CD4-positive, alpha-beta memory T cell (primary cell): ENCODE data around the gene PHKA2. TPM values are rescaled to one million over a fixed set of nuclear protein-coding genes. Genes with fewer than 3 reads are reported as not detected.

Experiments
- CTCF ChIA-PET: fragments of 350-600 bp; sonication (Branson Sonifier 250); formaldehyde crosslinking; loops from one replicate; lab custom pipeline; 2021; ENCODE audit warnings: inconsistent platforms; ENCODE audit not compliant: partially characterized antibody; lab: Charles Lee
- POLR2A ChIA-PET: fragments of 350-600 bp; sonication (Branson Sonifier 250); formaldehyde crosslinking; loops from one replicate; lab custom pipeline; 2021; ENCODE audit not compliant: partially characterized antibody; lab: Charles Lee
- DNase-seq, 5 donors: peaks; one replicate each; pipeline versions ENCODE4 v3.0.0 to v3.0.0-alpha.2; 2020 to 2022; ENCODE audit warnings: mixed read lengths in 1 of 5
- H3K27ac ChIP-seq: one replicate; pipeline ENCODE4 v1.7.0; 2013; ENCODE audit warnings: low read depth, low read length
- H3K27me3 ChIP-seq: 2 replicates; pipeline ENCODE4 v1.7.0; 2013; ENCODE audit warnings: mild to moderate bottlenecking, low read length, moderate library complexity; ENCODE audit not compliant: insufficient read depth
- H3K36me3 ChIP-seq: 2 replicates; pipeline ENCODE4 v1.7.0; 2013; ENCODE audit warnings: mild to moderate bottlenecking, low read length, moderate library complexity; ENCODE audit not compliant: insufficient read depth
- H3K4me1 ChIP-seq: 2 replicates; pipeline ENCODE4 v1.7.0; 2013; ENCODE audit warnings: mild to moderate bottlenecking, low read length, moderate library complexity; ENCODE audit not compliant: insufficient read depth
- H3K4me3 ChIP-seq, 2 donors: one replicate each; pipeline ENCODE4 v1.7.0; 2013; ENCODE audit warnings: low read length in 2 of 2, mild to moderate bottlenecking in 1 of 2
- H3K9me3 ChIP-seq, 2 donors: one replicate each; pipeline ENCODE4 v1.7.0; 2013; ENCODE audit warnings: low read length in 2 of 2, control low read depth in 1 of 2; ENCODE audit not compliant: control insufficient read depth in 1 of 2
- H3K27ac Mint-ChIP-seq, 7 donors: one replicate each; pipeline ENCODE4 v1.8.0; 2020 to 2021; ENCODE audit warnings: mixed read lengths in 7 of 7, mild to moderate bottlenecking in 6 of 7, inconsistent platforms in 3 of 7, moderate library complexity in 3 of 7
- H3K27me3 Mint-ChIP-seq, 2 donors: one replicate each; pipeline ENCODE4 v1.8.0; 2020 to 2021; ENCODE audit warnings: mixed read lengths in 2 of 2
- H3K36me3 Mint-ChIP-seq, 2 donors: one replicate each; pipeline ENCODE4 v1.8.0; 2020 to 2021; ENCODE audit warnings: mixed read lengths in 2 of 2, inconsistent platforms in 1 of 2, mild to moderate bottlenecking in 1 of 2
- H3K4me1 Mint-ChIP-seq, 4 donors: one replicate each; pipeline ENCODE4 v1.8.0; 2020 to 2021; ENCODE audit warnings: mixed read lengths in 4 of 4, mild to moderate bottlenecking in 1 of 4
- H3K4me3 Mint-ChIP-seq, 8 donors: one replicate each; pipeline ENCODE4 v1.8.0; 2020 to 2021; ENCODE audit warnings: mixed read lengths in 8 of 8, mild to moderate bottlenecking in 7 of 8, moderate library complexity in 6 of 8, inconsistent platforms in 3 of 8
- H3K9me3 Mint-ChIP-seq, 8 donors: one replicate each; pipeline ENCODE4 v1.8.0; 2020 to 2021; ENCODE audit warnings: mixed read lengths in 8 of 8, mild to moderate bottlenecking in 5 of 8, inconsistent platforms in 3 of 8, moderate library complexity in 1 of 8
- intact Hi-C: fragments of 100-400 bp; cut with micrococcal nuclease; formaldehyde crosslinking; loops from one replicate; pipeline ENCODE4 v1.15.1; 2023
- polyA plus RNA-seq, 2 donors: library from polyadenylated mRNA; unstranded; fragments of 300-500 nt; fragmentation: Illumina TruSeq; gene quantifications; one replicate each; pipeline ENCODE4 v1.2.3, GENCODE V29; 2021
- total RNA-seq, 2 experiments: library from RNA; stranded (reverse); gene quantifications; one replicate each; pipeline ENCODE4 v1.2.3, GENCODE V29; 2021

Gene PHKA2
- total and polyA plus RNA-seq, 4 experiments from 2014 or later: 6.5 to 52.5 (median 28.0) TPM

GRCh38 chrX:18886344-18887161 lies 97.4 kb downstream of the PHKA2 start:
- POLR2A ChIA-PET: interaction anchor here (0.7 to 2.5 kb wide), 3 partner anchors 97 to 461 kb away, joined by 3 to 11 read pairs (median 4); partner anchors contain the start of genes CDKL5 and PHKA2

GRCh38 chrX:18886005-18886343 lies 97.9 kb downstream of the PHKA2 start:
- no peaks in the 10 kb centered on the region for H3K9me3 ChIP-seq
- POLR2A ChIA-PET: interaction anchor here (2.5 kb wide), 1 partner anchor 461 kb away, joined by 11 read pairs; the partner anchor contains the start of gene CDKL5
- intact Hi-C loops: loop anchor here (1.0 to 2.0 kb wide), 4 partner anchors 99 to 495 kb away; partner anchors contain the start of gene CDKL5
- H3K4me3 ChIP-seq: peak overlapping the region in 1 of 2 donors; percentile 56
- Mint-ChIP-seq H3K4me3 (peak overlapping the region; percentile 84 to 94 (median 90)), H3K9me3 (peaks cover 0 to 2% (median 0%) of the 10 kb centered on the region in 8 donors), H3K4me1 (peaks cover 12 to 32% (median 20%) of the 10 kb centered on the region in 4 donors), H3K27me3 (no peaks in the 10 kb centered on the region), H3K36me3 (no peaks in the 10 kb centered on the region), H3K27ac (peak overlapping the region; percentile 82 to 98 (median 92))
- CTCF ChIA-PET: interaction anchor here (0.6 to 2.0 kb wide), 5 partner anchors 9 to 448 kb away, joined by 3 to 5 read pairs (median 3); no protein-coding TSS in a partner anchor
- peak in 3 of 5 donors; percentile 5 to 24 (median 9) for DNase-seq
- no peaks in the 10 kb centered on the region for H3K36me3 ChIP-seq
- H3K27me3 ChIP-seq: no peaks in the 10 kb centered on the region
- peak overlapping the region; percentile 28 for H3K27ac ChIP-seq
- H3K4me1 ChIP-seq: peaks cover 14% of the 10 kb centered on the region

More at GRCh38 chrX:18886344-18887161, 97.4 kb downstream of the PHKA2 start:
- Histone ChIP-seq H3K4me1 (peaks cover 14% of the 10 kb centered on the region), H3K27ac (peak overlapping the region; percentile 28), H3K9me3 (no peaks in the 10 kb centered on the region), H3K4me3 (peak overlapping the region in 1 of 2 donors; percentile 56), H3K36me3 (no peaks in the 10 kb centered on the region), H3K27me3 (no peaks in the 10 kb centered on the region)
- peak; percentile 32 to 42 (median 42) for DNase-seq
- CTCF ChIA-PET: interaction anchor here (0.6 to 2.0 kb wide), 6 partner anchors 10 to 448 kb away, joined by 3 to 5 read pairs (median 3); no protein-coding TSS in a partner anchor
- H3K27ac Mint-ChIP-seq: peak overlapping the region; percentile 82 to 98 (median 92)
- peak overlapping the region; percentile 84 to 94 (median 90) for H3K4me3 Mint-ChIP-seq
- intact Hi-C loops: loop anchor here (1.0 to 2.0 kb wide), 4 partner anchors 99 to 495 kb away; partner anchors contain the start of gene CDKL5
- no peaks in the 10 kb centered on the region for H3K27me3 Mint-ChIP-seq
- peaks cover 12 to 32% (median 20%) of the 10 kb centered on the region in 4 donors for H3K4me1 Mint-ChIP-seq
- H3K36me3 Mint-ChIP-seq: no peaks in the 10 kb centered on the region
- H3K9me3 Mint-ChIP-seq: peaks cover 0 to 2% (median 0%) of the 10 kb centered on the region in 8 donors

- Histone ChIP-seq H3K9me3 (no peaks in the 10 kb centered on the region), H3K4me1 (peaks cover 14% of the 10 kb centered on the region), H3K27me3 (no peaks in the 10 kb centered on the region), H3K27ac (no peak overlapping the region), H3K36me3 (no peaks in the 10 kb centered on the region), H3K4me3 (peak overlapping the region in 1 of 2 donors; percentile 56)
- DNase-seq: peak in 2 of 5 donors; percentile 5 to 8
- ChIA-PET POLR2A (interaction anchor here (2.5 kb wide), 1 partner anchor 460 kb away, joined by 11 read pairs; the partner anchor contains the start of gene CDKL5), CTCF (interaction anchor here (0.6 to 2.0 kb wide), 4 partner anchors 11 to 449 kb away, joined by 3 to 5 read pairs (median 4); no protein-coding TSS in a partner anchor)
- Mint-ChIP-seq H3K4me3 (peak overlapping the region; percentile 84 to 94 (median 90)), H3K9me3 (peaks cover 0 to 2% (median 0%) of the 10 kb centered on the region in 8 donors), H3K36me3 (no peaks in the 10 kb centered on the region), H3K4me1 (peaks cover 12 to 32% (median 20%) of the 10 kb centered on the region in 4 donors), H3K27ac (peak overlapping the region; percentile 71 to 98 (median 92)), H3K27me3 (no peaks in the 10 kb centered on the region)
- intact Hi-C loops: loop anchor here (1.0 to 2.0 kb wide), 4 partner anchors 100 to 494 kb away; partner anchors contain the start of gene CDKL5
These were observed 98.4 kb downstream of the PHKA2 start for GRCh38 chrX:18885328-18886004.

GRCh38 chrX:18884916-18885315 lies 99.0 kb downstream of the PHKA2 start:
- H3K27ac ChIP-seq: no peak overlapping the region
- H3K36me3 ChIP-seq: no peaks in the 10 kb centered on the region
- CTCF ChIA-PET: no interaction called here
- Mint-ChIP-seq H3K9me3 (peaks cover 0 to 2% (median 0%) of the 10 kb centered on the region in 8 donors), H3K4me1 (peaks cover 12 to 31% (median 19%) of the 10 kb centered on the region in 4 donors), H3K27me3 (no peaks in the 10 kb centered on the region), H3K27ac (peak overlapping the region in 4 of 7 donors; percentile 55 to 92 (median 64)), H3K4me3 (peak overlapping the region in 2 of 8 donors; percentile 88 to 89), H3K36me3 (no peaks in the 10 kb centered on the region)
- H3K4me3 ChIP-seq: no peak overlapping the region
- H3K9me3 ChIP-seq: no peaks in the 10 kb centered on the region
- POLR2A ChIA-PET: no interaction called here
- DNase-seq: no peak
- intact Hi-C loops: no loop called here
- peaks cover 14% of the 10 kb centered on the region for H3K4me1 ChIP-seq
- no peaks in the 10 kb centered on the region for H3K27me3 ChIP-seq

GRCh38 chrX:18883961-18884765 lies 99.8 kb downstream of the PHKA2 start:
- H3K27ac Mint-ChIP-seq: no peak overlapping the region
- no peaks in the 10 kb centered on the region for H3K9me3 ChIP-seq
- intact Hi-C loops: no loop called here
- no peak overlapping the region for H3K4me3 ChIP-seq
- no peaks in the 10 kb centered on the region for H3K27me3 ChIP-seq
- no peak overlapping the region for H3K4me3 Mint-ChIP-seq
- H3K4me1 ChIP-seq: peaks cover 14% of the 10 kb centered on the region
- no peaks in the 10 kb centered on the region for H3K36me3 Mint-ChIP-seq
- ChIA-PET POLR2A (no interaction called here), CTCF (no interaction called here)
- no peak overlapping the region for H3K27ac ChIP-seq
- DNase-seq: no peak
- peaks cover 12 to 28% (median 19%) of the 10 kb centered on the region in 4 donors for H3K4me1 Mint-ChIP-seq
- no peaks in the 10 kb centered on the region for H3K27me3 Mint-ChIP-seq
- peaks cover 0 to 2% (median 0%) of the 10 kb centered on the region in 8 donors for H3K9me3 Mint-ChIP-seq
- H3K36me3 ChIP-seq: no peaks in the 10 kb centered on the region

- Mint-ChIP-seq H3K27ac (no peak overlapping the region), H3K9me3 (peaks cover 0 to 2% (median 0%) of the 10 kb centered on the region in 8 donors), H3K27me3 (peaks cover under 1% of the 10 kb centered on the region in 2 donors), H3K36me3 (no peaks in the 10 kb centered on the region), H3K4me1 (peaks cover 12 to 28% (median 19%) of the 10 kb centered on the region in 4 donors), H3K4me3 (no peak overlapping the region)
- H3K27ac ChIP-seq: no peak overlapping the region
- peaks cover 14% of the 10 kb centered on the region for H3K4me1 ChIP-seq
- ChIA-PET CTCF (no interaction called here), POLR2A (no interaction called here)
- no peak for DNase-seq
- no peaks in the 10 kb centered on the region for H3K27me3 ChIP-seq
- no peaks in the 10 kb centered on the region for H3K36me3 ChIP-seq
- H3K9me3 ChIP-seq: no peaks in the 10 kb centered on the region
- intact Hi-C loops: no loop called here
- H3K4me3 ChIP-seq: no peak overlapping the region
These were observed 100.5 kb downstream of the PHKA2 start for GRCh38 chrX:18883234-18883960.
